C4-2B (cell line): ENCODE results near the gene CYBC1.
"Not testable (repeated sequence)": the region's sequence is repeated elsewhere in the genome, so short reads cannot be mapped to it uniquely, and the experiment has no call there.

ENCODE experiments used
- CTCF ChIP-seq: fragments of 450-650 bp; conservative IDR thresholded peaks from 2 replicates; pipeline ENCODE4 v1.5.1; 2017; ENCODE audit warnings: mild to moderate bottlenecking
- ZFX ChIP-seq: fragments of 450-650 bp; IDR thresholded peaks from 2 replicates; pipeline ENCODE4 v1.6.1; 2017

- TF ChIP-seq CTCF, ZFX: not testable (repeated sequence)
These were observed 38.5 kb downstream of the CYBC1 start for GRCh38 chr17:82412081-82412480.
